ENCODE measurements around the gene E2F4.
A peak's percentile ranks its signal among the peaks of the same experiment; 100 is the strongest.

E2F4 gene

DNA sequence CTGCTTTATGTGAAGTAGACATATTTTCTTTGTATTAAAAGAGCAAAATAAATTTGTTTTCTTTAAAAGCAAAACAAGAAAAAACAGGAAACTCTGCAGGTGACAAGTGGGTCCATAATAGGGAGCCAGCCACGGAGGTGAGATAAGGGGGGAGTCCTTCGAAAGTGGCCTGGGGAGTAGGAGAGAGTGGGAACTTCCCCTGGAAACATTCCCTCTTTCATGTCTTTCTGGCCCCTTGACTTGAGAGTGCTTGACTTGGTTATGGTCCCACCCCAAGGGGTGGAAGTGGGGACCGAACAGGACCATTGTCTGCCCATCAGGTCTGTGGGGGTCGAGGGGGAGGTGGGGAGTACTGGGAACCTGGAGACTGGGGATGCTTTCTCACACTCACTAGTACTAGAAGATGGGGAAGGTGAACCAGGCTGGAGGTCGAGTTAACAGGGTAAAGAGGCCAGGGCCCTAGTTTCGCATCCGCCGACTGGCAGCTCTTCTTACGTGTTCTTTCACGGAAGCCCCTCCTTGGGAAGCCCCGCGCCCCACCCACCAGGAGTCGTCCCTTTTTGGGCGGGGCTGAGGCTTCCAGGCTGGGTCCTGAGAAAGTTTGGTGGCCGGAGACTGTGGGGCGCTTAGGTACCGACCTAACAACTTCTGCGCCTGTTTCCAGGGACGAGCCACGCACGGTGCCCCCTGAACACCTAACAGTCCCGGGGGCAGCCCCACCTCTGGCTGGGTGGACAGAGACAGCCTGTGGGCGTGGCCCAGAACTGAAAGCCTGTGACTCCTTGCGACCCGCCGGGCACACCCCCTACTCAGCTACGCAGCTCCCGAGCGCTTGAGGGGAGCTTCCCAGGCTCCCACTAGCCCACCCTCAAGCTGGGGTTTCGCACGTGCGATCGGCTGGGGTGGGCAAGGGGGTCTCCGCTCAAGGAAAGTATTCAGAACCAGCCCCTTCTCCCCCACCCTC, 33.0 kb upstream of the E2F4 start:
- DNase-seq: peak; percentile 57

DNA sequence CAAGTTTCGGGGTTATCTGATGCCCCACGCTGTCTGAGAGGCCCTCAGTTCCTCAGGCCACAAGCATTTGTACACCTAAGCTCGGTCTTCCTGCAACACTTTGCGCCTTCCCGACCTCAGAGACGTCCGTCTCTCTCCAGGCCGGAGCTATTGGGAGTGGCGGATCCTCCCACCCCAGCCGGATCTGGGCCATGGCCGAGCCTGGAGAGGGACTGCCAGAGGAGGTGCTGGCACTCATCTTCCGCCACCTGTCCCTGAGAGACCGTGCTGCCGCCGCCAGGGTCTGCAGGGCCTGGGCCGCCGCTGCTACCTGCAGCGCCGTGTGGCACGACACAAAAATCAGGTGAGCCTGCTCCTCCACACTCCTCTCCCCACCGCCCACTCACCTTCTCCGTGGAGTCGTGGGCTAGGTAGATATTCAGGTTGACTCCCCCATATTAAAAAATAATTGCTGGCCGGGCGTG, 30.3 kb upstream of the E2F4 start:
- no peak for DNase-seq

DNA sequence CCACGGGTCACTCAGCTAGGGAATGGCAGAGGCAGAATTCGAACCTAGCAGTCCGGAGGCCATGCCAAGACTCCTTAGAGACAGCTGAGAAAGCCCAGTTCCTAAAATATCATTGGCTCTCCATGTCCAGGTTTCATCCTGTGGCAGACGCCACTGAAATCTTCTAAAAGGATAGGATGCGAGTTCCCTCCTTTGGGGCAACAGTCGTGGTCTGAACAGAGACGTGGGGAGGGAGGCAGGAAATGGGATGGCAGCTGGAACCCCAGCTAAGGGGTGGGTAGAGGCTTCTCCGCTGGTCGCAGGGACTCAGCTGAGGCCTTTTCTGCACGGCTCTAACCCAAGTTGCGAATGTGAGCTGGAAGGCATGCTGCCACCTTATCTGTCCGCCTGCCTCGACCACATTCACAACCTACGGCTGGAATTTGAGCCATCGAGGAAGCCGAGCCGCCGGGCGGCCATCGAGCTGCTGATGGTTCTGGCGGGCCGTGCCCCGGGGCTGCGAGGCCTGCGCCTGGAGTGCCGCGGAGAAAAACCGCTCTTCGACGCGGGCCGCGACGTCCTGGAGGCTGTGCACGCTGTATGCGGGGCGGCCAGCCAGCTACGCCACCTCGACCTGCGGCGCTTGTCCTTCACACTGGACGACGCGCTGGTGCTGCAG, 29.3 kb upstream of the E2F4 start:
- DNase-seq: no peak

DNA sequence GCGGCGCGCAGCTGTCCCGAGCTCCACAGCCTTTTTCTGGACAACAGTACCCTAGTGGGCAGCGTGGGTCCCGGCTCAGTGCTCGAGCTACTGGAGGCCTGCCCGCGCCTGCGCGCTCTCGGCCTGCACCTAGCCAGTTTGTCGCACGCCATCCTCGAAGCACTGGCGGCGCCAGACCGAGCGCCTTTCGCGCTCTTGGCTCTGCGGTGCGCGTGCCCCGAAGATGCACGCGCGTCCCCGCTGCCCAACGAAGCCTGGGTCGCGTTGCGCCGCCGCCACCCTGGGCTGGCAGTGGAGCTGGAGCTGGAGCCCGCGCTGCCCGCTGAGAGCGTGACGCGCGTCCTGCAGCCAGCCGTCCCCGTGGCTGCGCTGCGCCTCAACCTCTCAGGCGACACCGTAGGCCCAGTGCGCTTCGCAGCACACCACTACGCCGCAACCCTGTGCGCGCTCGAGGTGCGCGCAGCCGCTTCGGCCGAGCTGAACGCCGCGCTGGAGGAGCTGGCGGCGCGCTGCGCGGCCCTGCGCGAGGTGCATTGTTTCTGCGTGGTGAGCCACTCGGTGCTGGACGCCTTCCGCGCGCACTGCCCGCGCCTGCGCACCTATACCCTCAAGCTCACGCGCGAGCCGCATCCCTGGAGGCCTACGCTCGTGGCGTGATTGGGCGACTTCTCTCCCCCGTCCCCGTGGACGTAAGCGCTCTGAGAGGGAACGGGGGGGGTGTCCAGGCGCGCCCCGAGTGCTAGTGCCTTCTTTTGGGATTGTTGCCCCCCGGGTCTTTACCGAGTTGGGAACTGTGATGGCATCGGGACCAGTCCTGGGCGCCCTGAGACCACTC, 28.6 kb upstream of the E2F4 start:
- DNase-seq: no peak

DNA sequence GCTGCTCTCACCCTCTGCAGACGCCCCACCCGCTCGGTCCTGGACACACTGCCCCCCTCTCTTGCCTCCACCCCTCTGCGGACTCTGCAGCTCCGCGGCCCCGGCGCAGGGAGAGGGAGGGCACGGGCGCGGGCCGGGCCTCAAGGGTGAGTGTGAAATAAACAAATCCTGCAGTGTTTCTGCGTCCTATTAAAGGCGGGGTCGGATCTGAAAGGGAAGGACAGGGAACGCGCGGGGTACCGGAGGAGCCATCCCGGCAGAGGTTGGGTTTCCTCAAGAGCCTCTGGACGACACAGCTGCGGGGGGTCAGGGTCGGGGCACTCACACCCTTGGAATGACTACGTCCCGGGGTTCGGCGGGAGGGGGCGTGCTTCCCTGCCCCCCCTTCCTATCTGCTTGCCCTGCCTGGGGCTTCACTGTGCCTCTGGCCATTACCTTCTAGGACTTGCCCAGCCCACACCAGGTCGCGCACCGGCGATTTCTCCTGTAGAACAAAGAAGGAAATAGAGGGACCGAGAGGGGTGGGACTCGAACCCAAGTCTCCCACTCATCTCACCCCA, 27.9 kb upstream of the E2F4 start:
- DNase-seq: no peak

DNA sequence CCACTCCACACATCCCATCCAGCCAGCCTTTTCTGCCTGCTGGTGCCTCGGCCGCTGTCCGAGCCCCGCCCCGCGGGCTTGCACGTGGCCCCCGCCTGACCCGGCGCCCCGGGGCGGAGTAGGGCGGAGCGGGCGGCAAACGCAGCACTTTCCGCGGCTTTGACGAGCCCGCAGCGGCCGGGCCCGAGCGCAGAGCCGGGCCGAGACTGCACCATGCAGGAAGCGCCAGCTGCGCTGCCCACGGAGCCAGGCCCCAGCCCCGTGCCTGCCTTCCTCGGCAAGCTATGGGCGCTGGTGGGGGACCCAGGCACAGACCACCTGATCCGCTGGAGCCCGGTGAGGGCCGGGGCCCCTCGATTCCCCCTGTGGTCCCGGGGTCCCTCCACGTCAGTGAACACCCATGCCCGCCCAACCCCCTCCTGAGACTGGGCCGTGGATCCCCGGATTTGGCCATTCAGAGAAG, 27.3 kb upstream of the E2F4 start, which contains the start of gene HSF4:
Gene HSF4 (plus strand): TSS at position 147 of the 463 bp plus-strand sequence. CDS start 67 bp downstream, at position 214.
- DNase-seq: no peak

DNA sequence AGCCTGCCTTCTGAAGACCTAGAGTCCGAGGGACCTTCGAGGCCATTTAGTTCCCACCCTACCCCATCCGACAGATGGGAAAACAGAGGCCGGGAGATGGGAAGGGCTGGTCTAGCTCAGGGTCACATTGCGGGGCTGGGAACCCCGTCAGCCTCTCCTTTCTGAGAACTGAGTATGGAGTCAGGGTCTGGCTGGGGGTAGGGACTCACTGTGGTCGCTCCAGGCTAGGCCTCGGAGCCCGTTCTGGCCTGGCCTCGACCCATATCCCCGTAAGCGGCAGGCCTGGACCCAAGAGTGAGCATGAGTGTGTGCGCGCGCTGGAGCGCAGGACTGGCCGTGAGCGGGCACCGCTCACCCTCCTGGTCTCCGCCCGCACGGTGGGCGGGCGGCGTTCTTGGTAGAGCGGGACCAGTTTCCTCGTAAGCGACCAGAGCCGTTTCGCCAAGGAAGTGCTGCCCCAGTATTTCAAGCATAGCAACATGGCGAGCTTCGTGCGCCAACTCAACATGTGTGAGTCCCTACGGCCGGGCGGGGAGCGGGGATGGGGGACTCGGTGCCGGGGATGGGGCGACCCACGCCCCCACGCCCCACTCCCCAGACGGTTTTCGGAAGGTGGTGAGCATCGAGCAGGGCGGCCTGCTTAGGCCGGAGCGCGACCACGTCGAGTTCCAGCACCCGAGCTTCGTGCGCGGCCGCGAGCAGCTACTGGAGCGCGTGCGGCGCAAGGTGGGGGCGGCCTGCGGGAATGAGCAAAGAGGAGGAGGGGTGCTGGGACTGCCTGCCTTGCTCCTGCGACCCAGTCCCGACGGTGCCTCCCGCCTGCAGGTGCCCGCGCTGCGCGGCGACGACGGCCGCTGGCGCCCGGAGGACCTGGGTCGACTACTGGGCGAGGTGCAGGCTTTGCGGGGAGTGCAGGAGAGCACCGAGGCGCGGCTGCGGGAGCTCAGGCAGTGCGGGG, 26.6 kb upstream of the E2F4 start:
- DNase-seq: no peak

DNA sequence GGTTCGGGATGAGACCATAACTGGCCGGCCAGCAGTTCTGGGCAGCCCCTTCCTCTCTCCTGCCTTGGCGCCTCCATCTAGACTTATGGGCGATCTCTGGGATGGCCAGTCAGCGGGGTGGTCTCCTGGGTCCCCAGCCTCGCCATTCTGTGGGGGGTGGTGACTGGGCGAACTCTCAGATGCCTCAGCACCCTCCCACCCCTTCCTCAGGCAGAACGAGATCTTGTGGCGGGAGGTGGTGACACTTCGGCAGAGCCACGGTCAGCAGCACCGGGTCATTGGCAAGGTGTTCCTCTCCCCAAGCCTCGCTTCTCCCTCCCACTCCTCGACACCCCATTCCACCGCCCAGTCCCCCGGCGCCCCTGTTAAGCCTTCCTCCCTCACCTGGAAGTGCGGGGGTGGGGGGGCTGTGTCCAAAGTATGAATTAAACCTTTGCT, 25.8 kb upstream of the E2F4 start:
- DNase-seq: no peak

DNA sequence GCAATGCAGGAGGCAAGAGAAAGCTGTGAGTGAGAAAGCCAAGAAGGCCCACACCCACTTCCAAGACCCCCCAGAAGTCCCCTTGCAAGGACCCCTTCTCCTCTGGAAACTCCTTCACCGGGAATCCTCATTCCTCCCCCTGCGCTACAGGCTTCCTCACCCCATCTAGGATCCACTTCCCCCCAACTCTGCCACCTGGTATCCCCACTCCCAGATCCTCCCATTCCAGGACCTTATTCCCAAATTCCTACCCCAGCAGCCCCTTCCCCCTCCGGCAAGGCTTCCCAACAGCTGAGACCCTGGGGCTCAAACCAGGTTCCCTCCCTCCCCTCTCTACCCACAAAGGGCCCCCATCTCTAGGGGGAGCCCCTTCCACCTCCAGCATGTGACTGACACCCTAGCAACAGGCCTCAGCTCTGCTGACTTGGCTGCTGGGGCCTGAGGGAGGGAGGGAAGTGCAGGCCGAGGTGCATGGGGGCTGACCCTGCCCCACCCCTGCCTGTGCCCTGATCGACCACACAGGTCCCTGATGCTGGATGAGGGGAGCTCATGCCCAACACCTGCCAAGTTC, 25.3 kb upstream of the E2F4 start:
- no peak for DNase-seq

DNA sequence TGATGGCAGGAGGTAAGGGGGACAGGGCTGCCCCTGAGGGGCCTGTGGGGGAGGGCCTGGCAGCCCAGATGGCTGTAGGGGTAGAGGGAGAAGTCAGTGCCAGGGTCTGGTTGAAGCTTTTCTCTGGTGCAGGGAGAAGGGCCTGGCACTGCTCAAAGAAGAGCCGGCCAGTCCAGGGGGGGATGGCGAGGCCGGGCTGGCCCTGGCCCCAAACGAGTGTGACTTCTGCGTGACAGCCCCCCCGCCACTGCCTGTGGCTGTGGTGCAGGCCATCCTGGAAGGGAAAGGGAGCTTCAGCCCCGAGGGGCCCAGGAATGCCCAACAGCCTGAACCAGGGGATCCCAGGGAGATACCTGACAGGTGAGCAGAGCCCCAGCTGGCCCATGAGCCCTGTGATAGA, 24.4 kb upstream of the E2F4 start:
- no peak for DNase-seq

DNA sequence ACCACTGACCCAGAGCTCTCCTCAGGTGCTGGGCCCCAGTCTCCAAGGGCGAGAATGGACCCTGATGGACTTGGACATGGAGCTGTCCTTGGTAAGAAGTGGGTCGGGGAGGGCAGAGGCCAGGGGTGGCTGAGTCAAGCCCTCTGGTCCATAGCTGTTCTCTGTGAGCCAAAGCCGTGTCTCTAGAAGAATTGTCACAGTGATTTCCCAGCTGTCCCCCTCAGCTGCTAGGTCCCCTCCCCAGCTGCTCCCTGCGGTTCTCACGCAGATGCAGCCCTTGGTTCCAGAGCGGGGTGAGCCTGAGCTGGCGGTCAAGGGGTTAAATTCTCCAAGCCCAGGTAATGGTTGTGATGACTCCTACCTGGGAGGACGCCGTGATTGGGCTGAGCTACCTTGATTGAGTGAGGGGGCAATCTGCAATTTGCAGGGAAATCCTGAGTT, 22.9 kb upstream of the E2F4 start:
- no peak for DNase-seq

DNA sequence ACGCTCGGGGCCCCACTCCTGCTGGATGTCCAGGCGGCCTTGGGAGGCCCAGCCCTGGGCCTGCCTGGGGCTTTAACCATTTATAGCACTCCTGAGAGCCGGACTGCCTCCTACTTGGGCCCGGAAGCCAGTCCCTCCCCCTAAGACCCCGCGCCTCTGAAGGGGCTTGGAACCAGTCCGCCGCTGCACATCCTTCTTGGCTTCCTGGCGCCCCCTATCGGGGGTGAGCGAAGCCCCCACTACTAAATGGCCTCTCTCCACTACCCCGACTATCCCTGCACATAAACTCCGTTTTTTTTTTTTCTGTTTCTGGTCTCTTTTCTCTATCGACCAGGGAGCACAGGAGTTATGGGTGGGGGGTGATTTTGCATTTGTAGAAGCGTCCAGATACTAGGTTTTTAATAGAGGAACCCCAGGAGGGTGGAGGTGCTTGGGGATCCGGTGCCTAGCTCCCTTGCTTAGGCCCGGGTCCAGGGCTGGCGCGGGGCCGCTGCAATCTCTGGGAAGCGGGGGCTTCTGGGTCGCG, 22.2 kb upstream of the E2F4 start:
- DNase-seq: peak; percentile 32

DNA sequence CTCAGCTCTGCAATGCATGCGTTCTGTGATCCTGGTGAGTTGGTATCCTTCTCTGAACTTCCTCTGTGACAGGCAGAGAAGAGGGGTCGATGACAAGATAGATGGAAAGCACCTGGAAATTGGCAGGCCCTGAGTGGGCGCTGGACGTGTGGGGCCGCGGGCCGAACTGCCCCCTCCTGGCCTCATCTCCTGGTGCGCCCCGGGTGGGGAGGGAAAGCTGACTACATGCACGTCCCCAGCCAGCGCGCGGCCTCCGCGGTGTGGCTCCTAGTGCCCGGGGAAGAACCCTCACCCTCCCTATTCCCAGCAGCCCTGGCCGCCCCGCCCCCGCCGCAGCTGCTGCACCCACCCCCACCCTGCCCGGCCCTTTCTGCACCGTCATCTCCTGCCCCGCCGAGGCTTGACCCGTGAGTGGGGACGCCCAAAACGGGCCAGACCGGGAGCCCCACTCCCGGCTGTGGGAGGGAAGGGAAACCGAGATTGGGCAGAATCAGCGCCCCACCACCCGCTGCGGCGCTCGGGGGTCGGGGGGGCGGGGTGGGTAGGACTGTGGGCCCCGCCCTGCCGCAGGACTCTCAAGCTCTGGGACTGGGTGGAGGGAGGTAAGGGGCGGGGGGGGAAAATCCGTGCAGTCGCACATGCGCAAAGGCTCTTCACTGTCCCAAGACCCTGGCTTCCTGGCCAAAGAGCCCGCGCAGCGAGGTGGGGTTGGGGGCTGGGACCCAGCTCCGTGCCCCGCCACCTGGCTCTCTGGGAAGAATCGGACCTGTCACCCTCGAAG, 21.6 kb upstream of the E2F4 start, which contains the start of gene NOL3:
Gene NOL3 (plus strand): TSS at position 371 of the 781 bp plus-strand sequence.
- no peak for DNase-seq

DNA sequence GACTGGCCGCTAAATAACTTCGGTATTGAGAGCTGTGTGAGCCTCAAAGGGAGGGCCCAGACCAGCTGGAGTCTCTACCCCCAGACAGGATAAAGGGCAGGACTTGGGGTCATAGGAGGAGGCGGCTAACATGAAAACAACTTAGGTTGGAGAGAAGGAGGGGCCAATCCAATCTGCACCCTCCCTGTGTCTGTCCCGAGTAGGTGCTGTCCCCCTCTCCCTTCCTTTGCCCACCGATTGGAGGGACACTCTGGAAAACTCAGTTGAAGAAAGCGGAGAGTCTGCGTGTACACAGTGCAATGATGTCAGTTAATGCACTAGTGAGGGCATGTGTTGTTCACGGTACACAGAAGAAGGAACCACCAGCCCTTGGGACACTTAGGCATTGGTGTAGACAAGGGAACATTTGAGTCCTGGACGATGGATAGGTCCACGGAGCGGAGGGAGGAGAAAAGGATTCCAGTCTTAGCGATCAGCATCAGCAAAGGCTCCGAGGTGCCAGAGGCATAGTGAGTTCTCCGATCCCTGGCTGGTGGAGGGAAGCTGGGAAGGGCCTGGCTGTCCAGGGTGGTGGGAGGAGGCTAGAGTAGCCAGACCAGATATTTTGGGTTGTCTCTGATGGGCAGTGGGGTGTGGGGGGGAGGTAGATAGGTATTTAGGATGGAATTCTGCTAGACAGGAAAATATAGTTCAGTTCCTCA, 20.9 kb upstream of the E2F4 start:
- no peak for DNase-seq

DNA sequence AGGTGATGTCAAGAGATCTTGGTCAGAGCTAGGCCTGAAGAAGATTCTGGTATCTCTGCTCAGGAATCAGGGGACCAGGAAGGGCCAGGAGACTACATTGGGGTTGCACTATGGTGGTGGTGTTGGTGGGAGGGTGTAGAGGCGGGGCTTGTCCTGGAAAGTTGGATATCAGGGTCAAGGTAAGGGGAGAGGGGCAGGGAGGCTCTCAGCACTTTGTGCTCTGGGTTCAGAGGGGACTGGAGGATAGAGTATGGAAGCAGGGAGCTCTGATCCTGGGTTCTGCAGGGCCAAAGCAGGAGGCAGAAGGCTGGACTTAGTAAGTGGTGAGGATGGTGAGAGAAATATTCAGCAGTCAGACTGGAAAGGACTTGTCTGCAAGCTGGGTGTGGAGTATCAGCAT, 18.6 kb upstream of the E2F4 start:
- DNase-seq: no peak

DNA sequence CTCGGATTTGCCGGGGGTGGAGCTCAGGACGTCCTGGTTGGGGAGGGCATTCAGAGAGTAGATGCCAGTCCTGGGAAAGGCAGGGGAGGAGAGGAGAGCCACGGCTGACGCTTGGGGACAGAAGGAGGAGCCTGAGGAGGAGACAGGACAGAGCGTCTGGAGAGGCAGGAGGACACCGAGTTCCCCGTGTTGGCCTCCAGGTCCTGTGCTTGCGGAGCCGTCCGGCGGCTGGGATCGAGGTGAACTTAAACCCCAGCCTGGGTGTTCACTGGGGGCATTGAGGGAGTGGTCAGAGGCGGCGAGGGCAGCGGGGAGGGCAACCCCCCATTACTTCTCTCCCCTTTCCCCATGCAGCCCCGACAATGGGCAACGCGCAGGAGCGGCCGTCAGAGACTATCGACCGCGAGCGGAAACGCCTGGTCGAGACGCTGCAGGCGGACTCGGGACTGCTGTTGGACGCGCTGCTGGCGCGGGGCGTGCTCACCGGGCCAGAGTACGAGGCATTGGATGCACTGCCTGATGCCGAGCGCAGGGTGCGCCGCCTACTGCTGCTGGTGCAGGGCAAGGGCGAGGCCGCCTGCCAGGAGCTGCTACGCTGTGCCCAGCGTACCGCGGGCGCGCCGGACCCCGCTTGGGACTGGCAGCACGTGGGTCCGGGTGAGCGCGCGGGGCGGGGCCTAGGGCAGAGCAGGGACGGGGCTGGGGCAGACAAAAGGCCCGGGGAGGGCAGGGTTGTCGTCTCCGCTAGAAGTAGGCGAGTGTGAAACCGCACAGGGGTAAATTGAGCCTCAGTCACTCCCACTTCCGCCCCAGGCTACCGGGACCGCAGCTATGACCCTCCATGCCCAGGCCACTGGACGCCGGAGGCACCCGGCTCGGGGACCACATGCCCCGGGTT, 17.9 kb upstream of the E2F4 start:
- peak; percentile 30 for DNase-seq

DNA sequence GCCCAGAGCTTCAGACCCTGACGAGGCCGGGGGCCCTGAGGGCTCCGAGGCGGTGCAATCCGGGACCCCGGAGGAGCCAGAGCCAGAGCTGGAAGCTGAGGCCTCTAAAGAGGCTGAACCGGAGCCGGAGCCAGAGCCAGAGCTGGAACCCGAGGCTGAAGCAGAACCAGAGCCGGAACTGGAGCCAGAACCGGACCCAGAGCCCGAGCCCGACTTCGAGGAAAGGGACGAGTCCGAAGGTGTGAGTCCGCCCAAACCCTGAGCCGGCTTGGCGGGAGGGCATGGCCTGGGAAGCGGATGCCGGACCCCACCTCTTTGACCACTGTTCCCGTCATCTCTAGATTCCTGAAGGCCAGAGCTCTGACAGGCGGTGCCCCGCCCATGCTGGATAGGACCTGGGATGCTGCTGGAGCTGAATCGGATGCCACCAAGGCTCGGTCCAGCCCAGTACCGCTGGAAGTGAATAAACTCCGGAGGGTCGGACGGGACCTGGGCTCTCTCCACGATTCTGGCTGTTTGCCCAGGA, 17.2 kb upstream of the E2F4 start:
- DNase-seq: no peak

DNA sequence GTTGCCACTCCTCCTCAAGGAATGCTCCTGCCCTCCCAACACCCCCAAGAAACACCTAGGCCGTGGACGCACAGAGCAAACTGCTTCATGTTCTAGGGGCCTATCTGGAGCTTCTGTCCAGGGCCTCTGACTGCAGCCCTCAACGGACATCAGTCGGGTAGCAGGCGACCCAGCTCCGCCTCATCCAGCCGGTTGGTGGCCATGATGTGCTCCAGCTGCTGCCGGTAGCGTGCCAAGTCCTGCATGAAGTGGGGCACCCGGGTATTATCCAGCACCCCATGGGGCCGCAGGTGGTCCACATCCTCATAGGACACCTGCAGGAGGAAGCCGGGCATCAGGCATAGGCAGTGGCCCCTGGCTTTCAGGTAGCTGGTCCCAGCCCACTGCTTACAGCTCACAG, 15.3 kb upstream of the E2F4 start:
- no peak for DNase-seq
